GM12878 (cell line): ENCODE data around the gene CCDC85B. TPM values are rescaled to one million over a fixed set of nuclear protein-coding genes. Genes with fewer than 3 reads are reported as not detected.

Experiments used
- ATAC-seq: fragments of 200-7000 bp; cut with Tn5 transposase; 3 replicates; pipeline ENCODE4 v1.9.1; 2020; ENCODE audit warnings: mild to moderate bottlenecking, moderate library complexity
- BruUV-seq: library from RNA; stranded (reverse); fragments of 400-500 nt; replicated peaks from 2 replicates; lab custom pipeline; 2021; lab: Mats Ljungman, UMichigan
- CTCF ChIA-PET: fragments of 300-600 bp; sonication (Branson Sonifier 250); formaldehyde crosslinking; extraction: SDS; loops from one replicate; lab custom pipeline; 2021; ENCODE audit warnings: inconsistent platforms; lab: Yijun Ruan, JAX
- POLR2A ChIA-PET: fragments of 350-600 bp; formaldehyde crosslinking; extraction: SDS; loops from one replicate; lab custom pipeline; 2021; ENCODE audit warnings: inconsistent platforms; lab: Charles Lee
- RAD21 ChIA-PET: fragments of 300-600 bp; sonication (Branson Sonifier 250); formaldehyde crosslinking; loops from one replicate; lab custom pipeline; 2023; ENCODE audit warnings: antibody characterized with exemption; ENCODE audit not compliant: unreplicated experiment; lab: Charles Lee
- SMC1A ChIA-PET: fragments of 300-600 bp; sonication (Branson Sonifier 250); formaldehyde crosslinking; loops from one replicate; lab custom pipeline; 2023; ENCODE audit not compliant: unreplicated experiment, uncharacterized antibody; lab: Charles Lee
- DNase-seq: peaks from one replicate; pipeline ENCODE4 v3.0.0-alpha.2; 2011; ENCODE audit warnings: low read depth, low spot score
- FAIRE-seq: peaks from 3 replicates; lab custom pipeline; 2011; peaks lifted over from hg19 to GRCh38; lab: Jason Lieb, UNC
- H2AFZ ChIP-seq: 2 replicates; pipeline ENCODE4 v1.6.0; 2011; ENCODE audit warnings: low read depth, low read length, control low read depth; ENCODE audit not compliant: control insufficient read depth
- H3K27ac ChIP-seq: 2 replicates; pipeline ENCODE4 v1.5.1; 2011; ENCODE audit warnings: control low read depth; ENCODE audit not compliant: control insufficient read depth, insufficient read depth
- H3K27me3 ChIP-seq, 2 experiments: replicated peaks in 1 of 2; 2 replicates each; pipeline versions ENCODE4 v1.6.0 to v1.6.1; 2011; ENCODE audit warnings: low read length in 1 of 2; ENCODE audit not compliant: control insufficient read depth in 2 of 2, insufficient read depth in 2 of 2
- H3K36me3 ChIP-seq, 2 experiments: 2 replicates each; pipeline ENCODE4 v1.5.1; 2011; ENCODE audit warnings: low read length in 1 of 2; ENCODE audit not compliant: control insufficient read depth in 2 of 2, insufficient read depth in 2 of 2
- H3K4me1 ChIP-seq: 2 replicates; pipeline ENCODE4 v1.6.1; 2011; ENCODE audit warnings: mild to moderate bottlenecking, low read length, moderate library complexity, mixed read lengths; ENCODE audit not compliant: control insufficient read depth, insufficient read depth
- H3K4me2 ChIP-seq: 2 replicates; pipeline ENCODE4 v1.6.0; 2011; ENCODE audit warnings: control low read depth; ENCODE audit not compliant: control insufficient read depth, insufficient read depth
- H3K4me3 ChIP-seq: fragments of 200-600 bp; sonication (generic); 2 replicates; pipeline ENCODE4 v1.5.1; 2016
- H3K79me2 ChIP-seq: 2 replicates; pipeline ENCODE4 v1.6.0; 2011; ENCODE audit warnings: low read length; ENCODE audit not compliant: control insufficient read depth, insufficient read depth
- H3K9ac ChIP-seq: 2 replicates; pipeline ENCODE4 v1.8.0; 2011; ENCODE audit warnings: low read length, control low read depth, mixed read lengths; ENCODE audit not compliant: control insufficient read depth, insufficient read depth
- H3K9me3 ChIP-seq: replicated peaks from 3 replicates; pipeline ENCODE4 v1.5.1; 2011; ENCODE audit warnings: mild to moderate bottlenecking, low read length; ENCODE audit not compliant: control insufficient read depth, insufficient read depth
- H4K20me1 ChIP-seq: 2 replicates; pipeline ENCODE4 v1.6.0; 2011; ENCODE audit not compliant: control insufficient read depth, insufficient read depth
- CHD1 ChIP-seq: IDR thresholded peaks from 2 replicates; pipeline ENCODE4 v1.6.1; 2012; ENCODE audit warnings: low read depth, low read length, improper control_type of control experiment
- CHD4 ChIP-seq: fragments of 200-600 bp; sonication (generic); IDR thresholded peaks from 2 replicates; pipeline ENCODE4 v1.6.1; 2016; ENCODE audit warnings: mild to moderate bottlenecking
- CREM ChIP-seq: IDR thresholded peaks from 2 replicates; pipeline ENCODE4 v1.6.1; 2014; ENCODE audit warnings: antibody characterized with exemption, low read depth
- DPF2 ChIP-seq: fragments of 450-650 bp; IDR thresholded peaks from 2 replicates; pipeline ENCODE4 v1.6.1; 2017; ENCODE audit warnings: mild to moderate bottlenecking
- EED ChIP-seq: sonication (generic); IDR thresholded peaks from 2 replicates; pipeline ENCODE4 v1.6.1; 2016; ENCODE audit warnings: antibody characterized with exemption, low read depth
- EGR1 ChIP-seq, 2 experiments: IDR thresholded peaks; 1 replicate in 1 of 2; 2 replicates in 1 of 2; pipeline ENCODE4 v1.6.1; 2011 to 2012; ENCODE audit warnings: low read depth in 2 of 2, low read length in 2 of 2, borderline replicate concordance in 1 of 2, mild to moderate bottlenecking in 1 of 2, moderate library complexity in 1 of 2
- GATAD2B ChIP-seq: fragments of 450-650 bp; conservative IDR thresholded peaks from 2 replicates; pipeline ENCODE4 v1.6.1; 2017; ENCODE audit warnings: low read depth, mild to moderate bottlenecking, moderate library complexity
- IKZF2 ChIP-seq, 2 experiments: fragments of 450-650 bp; IDR thresholded peaks; 2 replicates each; pipeline ENCODE4 v1.6.1; 2017; ENCODE audit warnings: mild to moderate bottlenecking in 2 of 2, moderate library complexity in 2 of 2
- LARP7 ChIP-seq: fragments of 450-650 bp; IDR thresholded peaks from 2 replicates; pipeline ENCODE4 v1.6.1; 2017; ENCODE audit warnings: mild to moderate bottlenecking
- MYB ChIP-seq: fragments of 150-350 bp; IDR thresholded peaks from 2 replicates; pipeline ENCODE4 v1.6.1; 2014; ENCODE audit warnings: mild to moderate bottlenecking, low read depth, low read length, borderline replicate concordance
- MYC ChIP-seq: IDR thresholded peaks from 2 replicates; pipeline ENCODE4 v1.6.1; 2011; ENCODE audit warnings: mild to moderate bottlenecking, low read length, moderate library complexity, inconsistent platforms; ENCODE audit not compliant: insufficient read depth, insufficient replicate concordance, insufficient read length, severe bottlenecking
- POLR2A ChIP-seq: IDR thresholded peaks from 2 replicates; pipeline ENCODE4 v1.6.1; 2011; ENCODE audit warnings: low read depth, mild to moderate bottlenecking, low read length
- POLR2AphosphoS5 ChIP-seq: IDR thresholded peaks from 2 replicates; pipeline ENCODE4 v1.6.1; 2011; ENCODE audit warnings: mild to moderate bottlenecking, low read length, inconsistent platforms
- RAD21 ChIP-seq: IDR thresholded peaks from 2 replicates; pipeline ENCODE4 v1.6.1; 2011; ENCODE audit warnings: mild to moderate bottlenecking, low read depth, low read length, moderate library complexity; ENCODE audit not compliant: insufficient read depth
- RAD51 ChIP-seq: fragments of 450-650 bp; IDR thresholded peaks from 2 replicates; pipeline ENCODE4 v1.6.1; 2016; ENCODE audit warnings: moderate library complexity, mild to moderate bottlenecking, inconsistent platforms
- SIX5 ChIP-seq: IDR thresholded peaks from 2 replicates; pipeline ENCODE4 v1.6.1; 2011; ENCODE audit warnings: mild to moderate bottlenecking, low read depth, low read length, moderate library complexity; ENCODE audit not compliant: severe bottlenecking
- SMAD5 ChIP-seq: IDR thresholded peaks from 2 replicates; pipeline ENCODE4 v1.6.1; 2016; ENCODE audit warnings: antibody characterized with exemption, low read depth
- SMARCA5 ChIP-seq: fragments of 450-650 bp; IDR thresholded peaks from 2 replicates; pipeline ENCODE4 v1.6.1; 2017; ENCODE audit warnings: mild to moderate bottlenecking
- SMC3 ChIP-seq: IDR thresholded peaks from 2 replicates; pipeline ENCODE4 v1.6.1; 2011; ENCODE audit warnings: low read length, improper control_type of control experiment, borderline replicate concordance
- SUZ12 ChIP-seq: fragments of 200-600 bp; sonication (generic); IDR thresholded peaks from one replicate; pipeline ENCODE4 v1.6.1; 2018; ENCODE audit warnings: antibody characterized with exemption, mild to moderate bottlenecking; ENCODE audit not compliant: unreplicated experiment
- TBL1XR1 ChIP-seq: IDR thresholded peaks from 2 replicates; pipeline ENCODE4 v1.6.1; 2012; ENCODE audit warnings: low read depth, low read length, improper control_type of control experiment
- YY1 ChIP-seq: IDR thresholded peaks from 2 replicates; pipeline ENCODE4 v1.6.1; 2011; ENCODE audit warnings: low read depth, mild to moderate bottlenecking, low read length
- WGBS: methylation state at CpG from one replicate; pipeline ENCODE4 v1.1.6; 2016; ENCODE audit warnings: low lambda C conversion rate; ENCODE audit not compliant: insufficient replicate concordance, insufficient coverage; ENCODE audit errors: missing lambda C conversion rate; 5-methylcytosine and 5-hydroxymethylcytosine counted together
- in situ Hi-C: fragments of 300-500 bp; cut with MboI; formaldehyde crosslinking; loops from 9 replicates; pipeline ENCODE4 v1.14.3; 2018; ENCODE audit warnings: mixed read lengths
- intact Hi-C: fragments of 100-400 bp; cut with micrococcal nuclease; formaldehyde crosslinking; loops from one replicate; pipeline ENCODE4 v1.14.2; 2022; ENCODE audit not compliant: unreplicated experiment
- polyA plus RNA-seq, 11 experiments: library from polyadenylated mRNA; depleted of rRNA in 4 of 11; unstranded in 6 of 11; stranded (reverse) in 5 of 11; fragments of >200 nt; fragmentation: Nextera tagmentation in 4 of 11; fragmentation: Illumina TruSeq in 1 of 11; extraction: Ambion mirVana in 4 of 11; extraction: Trizol in 1 of 11; gene quantifications; 1 replicate in 1 of 11; 2 replicates in 10 of 11; pipeline versions ENCODE4 v1.2.1 to v1.2.3, GENCODE V29; 2011 to 2016; ENCODE audit warnings: inconsistent platforms in 2 of 11, missing spikeins in 2 of 11, low read depth in 1 of 11
- total RNA-seq, 4 experiments: library from RNA; depleted of rRNA in 3 of 4; stranded (reverse); fragments of >200 nt in 3 of 4; fragmentation: Illumina TruSeq in 1 of 4; extraction: Trizol in 1 of 4; gene quantifications; 2 replicates each; pipeline versions ENCODE4 v1.2.1 to v1.2.3, GENCODE V29; 2013 to 2021
- TF ChIP-seq, protein P1 (sequence below), 3 experiments: IDR thresholded peaks in 2 of 3; conservative IDR thresholded peaks in 1 of 3; 2 replicates each; pipeline ENCODE4 v1.5.1; 2011; ENCODE audit warnings: low read depth in 3 of 3, low read length in 3 of 3, mild to moderate bottlenecking in 3 of 3, control low read depth in 2 of 3, moderate library complexity in 2 of 3, inconsistent platforms in 1 of 3, mixed read lengths in 1 of 3; ENCODE audit not compliant: control insufficient read depth in 2 of 3, insufficient read depth in 1 of 3; ENCODE audit errors: extremely low read depth in 1 of 3

CCDC85B gene
- total and polyA plus RNA-seq, 10 of the 15 experiments (the other 5 are each of a cell fraction or from before 2014, with no cell fraction given), result 0.32 to 114 (median 49.5) TPM

DNA sequence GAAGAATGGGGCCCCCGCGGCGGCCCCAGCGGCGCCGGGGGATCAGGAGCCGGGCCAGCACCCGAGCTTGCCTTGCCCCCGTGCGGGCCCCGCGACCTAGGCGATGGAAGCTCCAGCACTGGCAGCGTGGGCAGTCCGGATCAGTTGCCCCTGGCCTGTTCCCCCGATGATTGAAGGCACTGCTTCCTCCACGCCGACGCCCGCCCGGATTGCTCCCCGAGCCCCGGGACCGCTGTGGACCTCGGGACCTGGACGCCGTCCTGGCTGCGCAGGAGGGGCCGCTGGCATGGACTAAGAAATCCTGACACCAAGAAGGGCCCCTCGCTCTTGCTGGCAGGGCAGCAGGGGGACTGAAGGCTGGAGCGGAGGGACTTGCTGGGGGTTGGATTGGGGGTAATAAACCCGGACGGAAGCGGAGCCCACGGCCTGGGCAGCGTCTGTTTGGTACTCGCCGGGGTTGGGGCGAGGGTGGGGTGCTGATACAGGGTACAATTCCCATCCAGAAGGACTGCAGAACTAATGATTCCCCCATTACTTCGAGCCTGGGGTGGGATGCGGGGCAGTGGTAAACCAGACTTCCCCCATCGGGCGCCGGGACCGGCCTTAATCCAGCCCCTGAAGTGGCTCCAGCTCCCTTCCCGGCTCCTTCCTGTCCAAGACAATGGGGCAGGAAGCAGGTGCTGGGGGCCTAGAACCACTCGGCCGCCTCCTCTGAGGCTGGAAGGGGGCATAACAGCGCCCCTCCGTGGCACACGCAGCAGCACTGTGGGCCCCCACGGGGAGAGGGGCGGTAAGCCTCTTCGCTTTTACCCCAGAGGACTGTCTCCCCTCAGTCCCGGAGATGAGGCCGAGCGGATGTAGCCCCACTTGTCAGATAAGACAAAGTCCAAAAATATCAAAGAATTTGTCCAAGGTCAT lies 1.0 kb downstream of the CCDC85B start:
- Histone ChIP-seq H3K9ac (peak overlapping the region; percentile 94), H3K27me3 (no peaks in the 10 kb centered on the region), H3K4me2 (peak overlapping the region; percentile 99), H4K20me1 (no peaks in the 10 kb centered on the region), H3K79me2 (peaks cover 54% of the 10 kb centered on the region), H3K9me3 (no peaks in the 10 kb centered on the region), H3K27ac (peak overlapping the region; percentile 90), H3K4me1 (peaks cover 29% of the 10 kb centered on the region), H3K36me3 (peaks cover 0 to under 1% of the 10 kb centered on the region in 2 experiments; a peak in 1 of 4 replicates), H2AFZ (no peak overlapping the region), H3K4me3 (peak overlapping the region; percentile 98)
- FAIRE-seq (no peak), DNase-seq (no peak), ATAC-seq (peak; percentile 12)
- CTCF ChIA-PET, result interaction anchor here (0.6 to 11.0 kb wide), 24 partner anchors 8 to 244 kb away, joined by 3 to 167 read pairs (median 4); partner anchors contain the start of genes BANF1, CFL1, EIF1AD and FOSL1
- SMC1A ChIA-PET, result interaction anchor here (1.3 to 6.7 kb wide), 9 partner anchors 9 to 276 kb away, joined by 3 to 52 read pairs (median 19); partner anchors contain the start of genes CFL1, FOSL1, MUS81 and PCNX3
- in situ Hi-C loops (no loop called here), intact Hi-C loops (loop anchor here (5.0 to 10.0 kb wide), 2 partner anchors 36 to 243 kb away; no protein-coding TSS in a partner anchor)
- TSS peak; percentile 82 for BruUV-seq
- POLR2A ChIA-PET, result interaction anchor here (0.6 to 7.4 kb wide), 26 partner anchors 6 to 278 kb away, joined by 3 to 155 read pairs (median 4); partner anchors contain the start of genes BANF1, CFL1, EIF1AD and FOSL1
- WGBS, result 2% methylated on average over 56 of the region's 57 CpGs
- RAD21 ChIA-PET, result interaction anchor here (1.4 to 8.0 kb wide), 13 partner anchors 10 to 180 kb away, joined by 4 to 76 read pairs (median 9); partner anchors contain the start of genes CFL1, FOSL1, KAT5 and MUS81
- TF ChIP-seq TBL1XR1, result no peak
- TF ChIP-seq EED, result peak; percentile 66
- TF ChIP-seq SMARCA5, result peak; percentile 79; the same call in 1 of the 2 replicates
- no peak; the same call in 1 of the 2 replicates for TF ChIP-seq SMAD5
- no peak for TF ChIP-seq SIX5
- TF ChIP-seq YY1, result 0 out of 2 replicates have a peak, but pooled peaks have one; percentile 39
- TF ChIP-seq POLR2AphosphoS5, result no peak
- TF ChIP-seq MYC, result peak; percentile 13
- no peak for TF ChIP-seq CHD1
- peak; percentile 40; the same call in 1 of the 2 replicates for TF ChIP-seq POLR2A
- no peak for TF ChIP-seq CHD4
- peak; percentile 19; the same call in 1 of the 2 replicates for TF ChIP-seq RAD21
- TF ChIP-seq, protein P1, sequence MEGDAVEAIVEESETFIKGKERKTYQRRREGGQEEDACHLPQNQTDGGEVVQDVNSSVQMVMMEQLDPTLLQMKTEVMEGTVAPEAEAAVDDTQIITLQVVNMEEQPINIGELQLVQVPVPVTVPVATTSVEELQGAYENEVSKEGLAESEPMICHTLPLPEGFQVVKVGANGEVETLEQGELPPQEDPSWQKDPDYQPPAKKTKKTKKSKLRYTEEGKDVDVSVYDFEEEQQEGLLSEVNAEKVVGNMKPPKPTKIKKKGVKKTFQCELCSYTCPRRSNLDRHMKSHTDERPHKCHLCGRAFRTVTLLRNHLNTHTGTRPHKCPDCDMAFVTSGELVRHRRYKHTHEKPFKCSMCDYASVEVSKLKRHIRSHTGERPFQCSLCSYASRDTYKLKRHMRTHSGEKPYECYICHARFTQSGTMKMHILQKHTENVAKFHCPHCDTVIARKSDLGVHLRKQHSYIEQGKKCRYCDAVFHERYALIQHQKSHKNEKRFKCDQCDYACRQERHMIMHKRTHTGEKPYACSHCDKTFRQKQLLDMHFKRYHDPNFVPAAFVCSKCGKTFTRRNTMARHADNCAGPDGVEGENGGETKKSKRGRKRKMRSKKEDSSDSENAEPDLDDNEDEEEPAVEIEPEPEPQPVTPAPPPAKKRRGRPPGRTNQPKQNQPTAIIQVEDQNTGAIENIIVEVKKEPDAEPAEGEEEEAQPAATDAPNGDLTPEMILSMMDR (IDR thresholded peaks at IDR 0.05 in 2 of 3, conservative IDR thresholded peaks at IDR 0.05 in 1 of 3; ENCODE audit: control insufficient read depth in 2 of 3, extremely low read depth in 1 of 3, insufficient read depth in 1 of 3, low read depth in 3 of 3, low read length in 3 of 3), result peak; percentile 54 to 58 (median 54)
- TF ChIP-seq IKZF2 (IDR thresholded peaks at IDR 0.05), result peak; percentile 34 to 52; a peak in 1 of 4 replicates
- TF ChIP-seq EGR1 (IDR thresholded peaks at IDR 0.05; ENCODE audit: borderline replicate concordance in 1 of 2, low read depth in 2 of 2, low read length in 2 of 2), result no peak
- TF ChIP-seq LARP7, result 0 out of 2 replicates have a peak, but pooled peaks have one; percentile 54
- no peak for TF ChIP-seq RAD51
- no peak for TF ChIP-seq SUZ12
- TF ChIP-seq CREM, result 0 out of 2 replicates have a peak, but pooled peaks have one; percentile 10
- TF ChIP-seq DPF2, result 0 out of 2 replicates have a peak, but pooled peaks have one; percentile 37
- no peak for TF ChIP-seq MYB
- TF ChIP-seq GATAD2B, result no peak
- 0 out of 2 replicates have a peak, but pooled peaks have one; percentile 14 for TF ChIP-seq SMC3
